HepG2 (cell line): ENCODE results near the gene ESAM. TPM values are rescaled to one million over a fixed set of nuclear protein-coding genes. Genes with fewer than 3 reads are reported as not detected.
A peak's percentile ranks its signal among the peaks of the same experiment; 100 is the strongest.

Source experiments
- AHR ChIP-seq: IDR thresholded peaks from 2 replicates; pipeline ENCODE4 v1.6.1; 2018; ENCODE audit warnings: missing genetic modification reagents, missing compliant biosample characterization
- ATRX ChIP-seq: sonication (generic); formaldehyde crosslinking; IDR thresholded peaks from 2 replicates; pipeline ENCODE4 v1.4.0; 2020; ENCODE audit warnings: missing genetic modification reagents, borderline replicate concordance
- BCLAF1 ChIP-seq: fragments of 450-650 bp; IDR thresholded peaks from 2 replicates; pipeline ENCODE4 v1.6.1; 2017; ENCODE audit warnings: mild to moderate bottlenecking
- BRD4 ChIP-seq: sonication (generic); formaldehyde crosslinking; IDR thresholded peaks from 2 replicates; pipeline ENCODE4 v1.4.0; 2020; ENCODE audit warnings: missing genetic modification reagents
- NR2C2 ChIP-seq: sonication (generic); formaldehyde crosslinking; IDR thresholded peaks from 2 replicates; pipeline ENCODE4 v1.4.0; 2020; ENCODE audit warnings: missing genetic modification reagents, mild to moderate bottlenecking, moderate library complexity, borderline replicate concordance
- ZBTB8A ChIP-seq: sonication (generic); formaldehyde crosslinking; IDR thresholded peaks from 2 replicates; pipeline ENCODE4 v1.4.0; 2020; ENCODE audit warnings: mild to moderate bottlenecking, low read depth, missing genetic modification reagents, borderline replicate concordance
- ZGPAT ChIP-seq: IDR thresholded peaks from 2 replicates; pipeline ENCODE4 v1.6.1; 2016; ENCODE audit warnings: mild to moderate bottlenecking
- ZNF235 ChIP-seq: sonication (generic); formaldehyde crosslinking; IDR thresholded peaks from 2 replicates; pipeline ENCODE4 v1.8.1; 2023; ENCODE audit warnings: mild to moderate bottlenecking, missing genetic modification reagents, borderline replicate concordance
- ZNF34 ChIP-seq: sonication (generic); formaldehyde crosslinking; IDR thresholded peaks from 2 replicates; pipeline ENCODE4 v1.4.0; 2020; ENCODE audit warnings: mild to moderate bottlenecking, missing genetic modification reagents, borderline replicate concordance
- ZNF414 ChIP-seq: sonication (generic); formaldehyde crosslinking; IDR thresholded peaks from 2 replicates; pipeline ENCODE4 v1.5.0; 2020; ENCODE audit warnings: missing genetic modification reagents
- ZNF639 ChIP-seq: conservative IDR thresholded peaks from 2 replicates; pipeline ENCODE4 v1.6.1; 2018; ENCODE audit warnings: missing genetic modification reagents
- ZNF841 ChIP-seq: sonication (generic); formaldehyde crosslinking; IDR thresholded peaks from 2 replicates; pipeline ENCODE4 v1.8.1; 2023; ENCODE audit warnings: missing genetic modification reagents, borderline replicate concordance
- ZNF879 ChIP-seq: sonication (generic); formaldehyde crosslinking; IDR thresholded peaks from 2 replicates; pipeline ENCODE4 v1.8.1; 2023; ENCODE audit warnings: missing genetic modification reagents
- polyA plus RNA-seq, 8 experiments: library from polyadenylated mRNA; depleted of rRNA in 3 of 8; stranded (reverse) in 7 of 8; unstranded in 1 of 8; fragments of >200 nt; fragmentation: Illumina TruSeq in 4 of 8; extraction: Trizol in 4 of 8; gene quantifications; 2 replicates each; pipeline versions ENCODE4 v1.2.1 to v1.2.3, GENCODE V29; 2011 to 2016; ENCODE audit warnings: low read depth in 4 of 8, missing spikeins in 1 of 8, mixed read lengths in 1 of 8; ENCODE audit not compliant: insufficient read depth in 1 of 8
- total RNA-seq, 5 experiments: library from RNA; depleted of rRNA; stranded (reverse); fragments of >200 nt; fragmentation: Illumina TruSeq; extraction: Trizol; gene quantifications; 2 replicates each; pipeline ENCODE4 v1.2.3, GENCODE V29; 2016; ENCODE audit warnings: low read depth in 1 of 5
- TF ChIP-seq, protein P1 (sequence below): sonication (generic); formaldehyde crosslinking; IDR thresholded peaks from 2 replicates; pipeline ENCODE4 v1.4.0; 2020; ENCODE audit warnings: missing genetic modification reagents
- TF ChIP-seq, protein P2 (sequence below): sonication (generic); formaldehyde crosslinking; IDR thresholded peaks from 2 replicates; pipeline ENCODE4 v1.8.1; 2023; ENCODE audit warnings: mild to moderate bottlenecking, missing genetic modification reagents, borderline replicate concordance
- TF ChIP-seq, protein P3 (sequence below): sonication (generic); formaldehyde crosslinking; conservative IDR thresholded peaks from 2 replicates; pipeline ENCODE4 v1.4.0; 2020; ENCODE audit warnings: mild to moderate bottlenecking, missing genetic modification reagents, moderate library complexity

ESAM gene
- total and polyA plus RNA-seq, 2 of the 13 experiments (the other 11 are each of a cell fraction or from before 2014, with no cell fraction given): 1.2 to 6.8 TPM

DNA sequence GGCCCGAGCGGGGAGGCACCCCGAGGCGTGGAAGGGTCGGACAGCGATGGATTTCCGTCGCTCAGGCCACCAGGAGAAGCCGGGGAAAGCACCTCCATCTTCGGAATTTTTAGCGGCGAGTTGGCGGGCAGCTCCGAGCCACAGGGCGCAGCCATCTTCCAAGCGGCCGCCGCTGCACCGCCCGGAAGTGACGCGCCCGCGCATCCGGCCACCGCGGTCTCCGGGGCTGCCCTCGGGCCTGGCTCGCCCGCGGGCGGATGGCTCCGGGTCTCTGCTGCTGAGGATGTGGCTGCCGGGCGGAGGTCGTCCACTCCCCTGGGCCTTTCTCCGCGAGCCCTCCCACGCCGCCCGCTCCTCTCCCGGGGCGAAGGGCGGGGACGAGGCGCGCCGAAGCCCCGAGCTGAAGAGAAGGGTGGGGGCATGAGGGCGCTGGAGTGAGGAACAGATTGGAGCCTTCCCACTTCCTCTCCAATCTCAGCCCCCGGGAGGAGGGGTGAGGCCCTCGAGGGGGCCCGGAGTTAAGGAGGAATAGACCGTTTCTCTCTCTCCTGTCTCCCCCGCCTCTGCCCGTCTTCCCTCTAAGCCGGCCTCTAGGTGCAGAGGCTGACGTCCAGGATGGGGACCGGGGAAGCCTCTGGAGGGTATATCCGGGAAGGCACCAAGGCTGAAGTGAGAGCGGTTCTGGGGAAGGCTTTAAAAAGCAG, 38.3 kb upstream of the ESAM start, which contains the start of gene MSANTD2 (continued):
- TF ChIP-seq ZGPAT (CRISPR knock-in tag): peak; percentile 77; the same call in 1 of the 2 replicates
- peak; percentile 67; the same call in 1 of the 2 replicates for TF ChIP-seq ZNF34 (CRISPR knock-in tag)
- no peak for TF ChIP-seq BCLAF1
- TF ChIP-seq ZNF235 (CRISPR knock-in tag): peak; percentile 54; the same call in 1 of the 2 replicates
- TF ChIP-seq NR2C2 (CRISPR knock-in tag): peak; percentile 41; the same call in 1 of the 2 replicates
- TF ChIP-seq, protein P1, sequence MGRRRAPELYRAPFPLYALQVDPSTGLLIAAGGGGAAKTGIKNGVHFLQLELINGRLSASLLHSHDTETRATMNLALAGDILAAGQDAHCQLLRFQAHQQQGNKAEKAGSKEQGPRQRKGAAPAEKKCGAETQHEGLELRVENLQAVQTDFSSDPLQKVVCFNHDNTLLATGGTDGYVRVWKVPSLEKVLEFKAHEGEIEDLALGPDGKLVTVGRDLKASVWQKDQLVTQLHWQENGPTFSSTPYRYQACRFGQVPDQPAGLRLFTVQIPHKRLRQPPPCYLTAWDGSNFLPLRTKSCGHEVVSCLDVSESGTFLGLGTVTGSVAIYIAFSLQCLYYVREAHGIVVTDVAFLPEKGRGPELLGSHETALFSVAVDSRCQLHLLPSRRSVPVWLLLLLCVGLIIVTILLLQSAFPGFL: no peak
- TF ChIP-seq, protein P2, sequence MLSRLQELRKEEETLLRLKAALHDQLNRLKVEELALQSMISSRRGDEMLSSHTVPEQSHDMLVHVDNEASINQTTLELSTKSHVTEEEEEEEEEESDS (CRISPR knock-in tag): no peak
- 0 out of 2 replicates have a peak, but pooled peaks have one; percentile 22 for TF ChIP-seq ZNF879
- TF ChIP-seq ZNF414 (CRISPR knock-in tag): peak; percentile 76
- TF ChIP-seq ZNF841 (CRISPR knock-in tag): no peak
- TF ChIP-seq, protein P3, sequence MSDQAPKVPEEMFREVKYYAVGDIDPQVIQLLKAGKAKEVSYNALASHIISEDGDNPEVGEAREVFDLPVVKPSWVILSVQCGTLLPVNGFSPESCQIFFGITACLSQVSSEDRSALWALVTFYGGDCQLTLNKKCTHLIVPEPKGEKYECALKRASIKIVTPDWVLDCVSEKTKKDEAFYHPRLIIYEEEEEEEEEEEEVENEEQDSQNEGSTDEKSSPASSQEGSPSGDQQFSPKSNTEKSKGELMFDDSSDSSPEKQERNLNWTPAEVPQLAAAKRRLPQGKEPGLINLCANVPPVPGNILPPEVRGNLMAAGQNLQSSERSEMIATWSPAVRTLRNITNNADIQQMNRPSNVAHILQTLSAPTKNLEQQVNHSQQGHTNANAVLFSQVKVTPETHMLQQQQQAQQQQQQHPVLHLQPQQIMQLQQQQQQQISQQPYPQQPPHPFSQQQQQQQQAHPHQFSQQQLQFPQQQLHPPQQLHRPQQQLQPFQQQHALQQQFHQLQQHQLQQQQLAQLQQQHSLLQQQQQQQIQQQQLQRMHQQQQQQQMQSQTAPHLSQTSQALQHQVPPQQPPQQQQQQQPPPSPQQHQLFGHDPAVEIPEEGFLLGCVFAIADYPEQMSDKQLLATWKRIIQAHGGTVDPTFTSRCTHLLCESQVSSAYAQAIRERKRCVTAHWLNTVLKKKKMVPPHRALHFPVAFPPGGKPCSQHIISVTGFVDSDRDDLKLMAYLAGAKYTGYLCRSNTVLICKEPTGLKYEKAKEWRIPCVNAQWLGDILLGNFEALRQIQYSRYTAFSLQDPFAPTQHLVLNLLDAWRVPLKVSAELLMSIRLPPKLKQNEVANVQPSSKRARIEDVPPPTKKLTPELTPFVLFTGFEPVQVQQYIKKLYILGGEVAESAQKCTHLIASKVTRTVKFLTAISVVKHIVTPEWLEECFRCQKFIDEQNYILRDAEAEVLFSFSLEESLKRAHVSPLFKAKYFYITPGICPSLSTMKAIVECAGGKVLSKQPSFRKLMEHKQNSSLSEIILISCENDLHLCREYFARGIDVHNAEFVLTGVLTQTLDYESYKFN (CRISPR knock-in tag): peak; percentile 54
- TF ChIP-seq ZBTB8A (CRISPR knock-in tag): 0 out of 2 replicates have a peak, but pooled peaks have one; percentile 28
- peak; percentile 63; the same call in 1 of the 2 replicates for TF ChIP-seq BRD4
- TF ChIP-seq ZNF639 (CRISPR knock-in tag): peak; percentile 66; the same call in 1 of the 2 replicates
- TF ChIP-seq AHR (CRISPR knock-in tag): 0 out of 2 replicates have a peak, but pooled peaks have one; percentile 69
- no peak for TF ChIP-seq ATRX
